GM04503 (cell line): ENCODE measurements around the gene SLC45A2.
"Not testable (repeated sequence)": the region's sequence is repeated elsewhere in the genome, so short reads cannot be mapped to it uniquely, and the experiment has no call there.

Experiments
- DNase-seq: peaks from one replicate; pipeline ENCODE4 v3.0.0-alpha.2; 2012; ENCODE audit warnings: low read depth

SLC45A2 gene

GRCh38 chr5:33929925-33930690 lies 54.4 kb downstream of the SLC45A2 start:
- DNase-seq, result no peak

- DNase-seq, result no peak
Measured at GRCh38 chr5:33928283-33928682, 56.2 kb downstream of the SLC45A2 start.

- no peak for DNase-seq
Measured at GRCh38 chr5:33927685-33928084, 56.8 kb downstream of the SLC45A2 start.

- no peak for DNase-seq
Measured at GRCh38 chr5:33925278-33925677, 59.2 kb downstream of the SLC45A2 start.

- no peak for DNase-seq
Measured at GRCh38 chr5:33921002-33921401, 63.5 kb downstream of the SLC45A2 start.

- DNase-seq, result not testable (repeated sequence)
Measured at GRCh38 chr5:33914844-33915243, 69.6 kb downstream of the SLC45A2 start.

GRCh38 chr5:33906248-33906647 lies 78.2 kb downstream of the SLC45A2 start:
- not testable (repeated sequence) for DNase-seq

- DNase-seq, result no peak
Measured at GRCh38 chr5:33905381-33905780, 79.1 kb downstream of the SLC45A2 start.

- DNase-seq, result no peak
Measured at GRCh38 chr5:33903118-33903517, 81.4 kb downstream of the SLC45A2 start.

- DNase-seq, result no peak
Measured at GRCh38 chr5:33901156-33901555, 83.3 kb downstream of the SLC45A2 start.
